ENCODE measurements around the gene E2F3.
A peak's percentile ranks its signal among the peaks of the same experiment; 100 is the strongest.
"Not testable (repeated sequence)": the region's sequence is repeated elsewhere in the genome, so short reads cannot be mapped to it uniquely, and the experiment has no call there.

Gene E2F3

GRCh38 chr6:20477485-20477884 lies 75.8 kb downstream of the E2F3 start:
- no peak for DNase-seq
- TF ChIP-seq POLR2A (IDR thresholded peaks at IDR 0.05; ENCODE audit: low read length) (no peak), GATA1 (IDR thresholded peaks at IDR 0.05; ENCODE audit: low read depth, low read length) (no peak)

GRCh38 chr6:20479060-20479459 lies 77.4 kb downstream of the E2F3 start:
- DNase-seq: peak; percentile 58 to 77
- no peak for TF ChIP-seq POLR2A (IDR thresholded peaks at IDR 0.05; ENCODE audit: low read length)
- TF ChIP-seq GATA1 (IDR thresholded peaks at IDR 0.05; ENCODE audit: low read depth, low read length): no peak

- TF ChIP-seq GATA1 (IDR thresholded peaks at IDR 0.05; ENCODE audit: low read depth, low read length) (no peak), POLR2A (IDR thresholded peaks at IDR 0.05; ENCODE audit: low read length) (no peak)
- no peak for DNase-seq
These were observed 77.8 kb downstream of the E2F3 start for GRCh38 chr6:20479526-20479925.

GRCh38 chr6:20481281-20481680 lies 79.6 kb downstream of the E2F3 start:
- no peak for TF ChIP-seq POLR2A (IDR thresholded peaks at IDR 0.05; ENCODE audit: low read length)
- TF ChIP-seq GATA1 (IDR thresholded peaks at IDR 0.05; ENCODE audit: low read depth, low read length): no peak
- no peak for DNase-seq

- TF ChIP-seq POLR2A (IDR thresholded peaks at IDR 0.05; ENCODE audit: low read length) (no peak), GATA1 (IDR thresholded peaks at IDR 0.05; ENCODE audit: low read depth, low read length) (no peak)
- no peak for DNase-seq
These were observed 82.3 kb downstream of the E2F3 start for GRCh38 chr6:20483887-20484497.

GRCh38 chr6:20486641-20487040 lies 85.0 kb downstream of the E2F3 start:
- DNase-seq: no peak
- TF ChIP-seq GATA1 (IDR thresholded peaks at IDR 0.05; ENCODE audit: low read depth, low read length) (no peak), POLR2A (IDR thresholded peaks at IDR 0.05; ENCODE audit: low read length) (no peak)

- no peak for TF ChIP-seq POLR2A (IDR thresholded peaks at IDR 0.05; ENCODE audit: low read length)
- no peak for TF ChIP-seq GATA1 (IDR thresholded peaks at IDR 0.05; ENCODE audit: low read depth, low read length)
- DNase-seq: no peak
These were observed 86.1 kb downstream of the E2F3 start for GRCh38 chr6:20487669-20488375.

GRCh38 chr6:20490591-20490990 lies 88.9 kb downstream of the E2F3 start:
- no peak for TF ChIP-seq POLR2A (IDR thresholded peaks at IDR 0.05; ENCODE audit: low read length)
- no peak for TF ChIP-seq GATA1 (IDR thresholded peaks at IDR 0.05; ENCODE audit: low read depth, low read length)

GRCh38 chr6:20492099-20492498 lies 90.4 kb downstream of the E2F3 start:
- TF ChIP-seq POLR2A (IDR thresholded peaks at IDR 0.05; ENCODE audit: low read length): no peak
- no peak for TF ChIP-seq GATA1 (IDR thresholded peaks at IDR 0.05; ENCODE audit: low read depth, low read length)
- DNase-seq: no peak

More at GRCh38 chr6:20490591-20490990, 88.9 kb downstream of the E2F3 start:
- no peak for DNase-seq

- TF ChIP-seq GATA1 (IDR thresholded peaks at IDR 0.05; ENCODE audit: low read depth, low read length) (no peak), POLR2A (IDR thresholded peaks at IDR 0.05; ENCODE audit: low read length) (no peak)
- no peak for DNase-seq
These were observed 95.7 kb downstream of the E2F3 start for GRCh38 chr6:20497216-20498040.

GRCh38 chr6:20498041-20498385 lies 96.3 kb downstream of the E2F3 start:
- no peak for DNase-seq
- TF ChIP-seq POLR2A (IDR thresholded peaks at IDR 0.05; ENCODE audit: low read length): no peak
- no peak for TF ChIP-seq GATA1 (IDR thresholded peaks at IDR 0.05; ENCODE audit: low read depth, low read length)

- no peak for TF ChIP-seq GATA1 (IDR thresholded peaks at IDR 0.05; ENCODE audit: low read depth, low read length)
- no peak for TF ChIP-seq POLR2A (IDR thresholded peaks at IDR 0.05; ENCODE audit: low read length)
- no peak for DNase-seq
These were observed 107.5 kb downstream of the E2F3 start for GRCh38 chr6:20509212-20509611.

- no peak for DNase-seq
- TF ChIP-seq POLR2A (IDR thresholded peaks at IDR 0.05; ENCODE audit: low read length) (no peak), GATA1 (IDR thresholded peaks at IDR 0.05; ENCODE audit: low read depth, low read length) (no peak)
These were observed 110.2 kb downstream of the E2F3 start for GRCh38 chr6:20511852-20512251.

GRCh38 chr6:20525208-20525607 lies 123.5 kb downstream of the E2F3 start:
- DNase-seq: not testable (repeated sequence)

GRCh38 chr6:20529086-20529448 lies 127.4 kb downstream of the E2F3 start:
- DNase-seq: peak; percentile 62 to 72

Measured in erythroblast (primary cell).